Skin of body (tissue), 2 donors: ENCODE data around the gene PDP2. TPM values are rescaled to one million over a fixed set of nuclear protein-coding genes. Genes with fewer than 3 reads are reported as not detected.
"Not testable (repeated sequence)": the region's sequence is repeated elsewhere in the genome, so short reads cannot be mapped to it uniquely, and the experiment has no call there.

Experiments
- DNase-seq: peaks from one replicate; lab custom pipeline; 2025; lab: John Stamatoyannopoulos, UW
- total RNA-seq: library from RNA; depleted of rRNA; stranded (reverse); fragments of >200 nt; gene quantifications from one replicate; pipeline ENCODE4 v1.2.3, GENCODE V29; 2014

The PDP2 gene
- total RNA-seq, 1 donor from 2014 or later, result 7.4 TPM

DNA sequence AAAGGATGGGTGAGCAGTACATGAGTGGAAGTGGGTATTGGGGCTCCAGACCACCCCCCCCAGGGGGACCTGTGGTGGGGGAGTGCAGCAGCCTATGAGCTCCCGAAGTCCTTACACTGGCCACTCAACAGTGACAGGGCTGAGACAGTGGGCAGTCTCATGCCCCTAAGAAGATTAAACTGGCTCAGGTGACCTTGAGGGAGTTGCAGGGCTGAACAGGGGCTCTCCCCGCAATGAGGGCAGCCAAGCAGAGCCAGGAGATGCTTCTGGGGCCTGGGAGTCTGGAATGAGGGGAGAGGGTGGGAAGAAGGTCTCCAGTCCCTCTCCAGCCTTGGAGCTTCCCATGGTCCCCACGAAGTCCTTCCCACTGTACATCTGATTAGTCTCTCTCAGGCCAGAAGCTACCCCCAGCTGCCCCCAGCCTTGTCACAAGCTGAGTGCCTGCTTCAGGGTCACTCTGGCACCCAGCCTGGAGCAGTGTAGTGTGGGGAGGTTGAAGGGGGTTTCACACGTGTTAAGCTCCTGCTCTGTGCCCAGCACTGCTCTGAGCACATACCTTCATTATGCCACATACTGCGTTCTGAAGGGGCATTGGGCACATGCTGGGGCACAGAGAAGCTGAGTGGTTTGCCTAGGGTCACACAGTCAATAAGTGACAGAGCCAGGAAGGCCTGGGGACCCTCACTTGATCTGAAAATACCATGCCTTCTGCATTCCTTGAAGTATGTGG, 39.4 kb downstream of the PDP2 start:
- no peak for DNase-seq

DNA sequence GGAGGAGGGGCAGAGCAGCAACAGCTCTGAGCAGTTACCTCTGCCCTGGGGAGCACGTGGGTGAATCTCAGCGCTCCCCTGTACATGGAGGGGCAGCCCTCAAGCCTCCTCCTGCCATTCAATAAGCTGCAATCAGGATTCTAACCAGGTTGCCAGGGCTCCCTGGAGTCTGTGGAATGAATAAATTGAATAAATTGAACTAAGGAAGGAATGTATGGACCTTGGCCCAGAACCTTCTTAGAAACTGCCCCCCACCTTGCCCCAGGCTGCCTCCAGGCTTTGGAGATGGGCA, 39.9 kb downstream of the PDP2 start:
- DNase-seq, result no peak

DNA sequence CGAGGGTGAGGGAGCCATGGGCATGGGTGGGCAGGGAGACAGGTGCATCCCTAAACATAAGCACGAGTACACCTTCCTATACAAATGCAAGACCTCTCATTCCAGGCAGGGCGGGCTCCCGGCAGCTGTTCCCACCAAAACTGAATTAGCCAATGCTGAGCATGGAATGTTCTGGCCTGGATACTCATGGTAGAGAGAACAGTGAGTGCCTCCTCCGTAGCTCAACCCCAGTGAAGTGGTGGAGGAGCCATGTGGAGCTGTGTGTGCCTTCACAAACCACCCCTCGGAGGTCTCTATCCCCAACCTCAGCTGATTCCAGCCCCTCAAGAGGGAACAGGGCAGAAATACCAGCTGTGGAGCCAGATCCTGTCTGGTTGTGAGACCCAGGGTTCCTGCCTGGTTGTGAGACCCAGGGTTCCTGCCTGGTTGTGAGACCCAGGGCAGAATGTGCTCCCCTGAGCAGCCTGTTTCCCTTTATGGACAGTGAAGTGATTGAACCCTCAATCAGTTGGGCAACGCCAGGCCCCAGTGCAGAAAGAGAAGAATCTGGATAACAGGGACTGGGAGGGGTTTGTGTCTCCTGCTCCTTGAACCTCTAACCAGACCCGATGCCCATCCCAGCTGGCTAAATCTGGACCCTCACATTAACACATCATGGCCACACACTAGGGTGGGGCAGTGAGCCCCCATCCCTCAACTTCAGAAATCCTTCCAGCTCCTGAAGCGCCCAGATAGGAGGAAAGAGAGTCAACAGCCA, 40.8 kb downstream of the PDP2 start:
- DNase-seq, result no peak

DNA sequence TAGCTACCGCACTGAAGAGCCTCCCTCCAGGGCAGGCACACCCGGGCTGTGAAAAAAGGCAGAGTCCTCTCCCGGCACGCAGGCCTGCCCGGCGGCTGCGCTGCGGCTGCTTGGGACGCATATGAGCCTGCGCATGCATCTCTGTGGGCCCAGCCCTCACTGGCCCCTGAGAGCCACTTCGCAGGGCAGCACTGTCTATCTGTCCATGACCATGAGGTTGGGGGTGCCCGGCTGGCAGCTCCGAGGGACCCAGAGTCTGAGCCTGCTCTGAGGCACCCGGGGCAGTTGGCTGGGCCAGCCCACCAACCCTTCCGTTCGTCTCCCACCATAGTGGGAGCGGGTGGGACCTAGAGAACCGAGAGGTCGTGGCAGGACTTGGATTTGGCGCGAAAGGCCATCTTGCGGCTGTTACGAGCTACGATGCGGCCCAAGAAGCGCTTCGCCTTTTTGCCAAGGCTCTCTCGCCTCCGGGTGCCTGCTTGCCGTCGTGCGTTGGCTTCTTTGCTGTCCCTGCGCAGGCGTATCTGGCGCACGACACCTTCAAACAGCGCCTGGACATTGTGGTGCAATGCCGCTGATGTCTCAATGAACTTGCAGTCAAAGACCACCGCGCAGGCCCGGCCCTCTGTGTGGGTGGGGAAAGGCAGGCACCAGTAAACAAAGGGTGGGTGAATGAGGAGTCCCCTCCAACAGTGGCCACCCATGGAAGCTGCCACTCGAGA, 41.6 kb downstream of the PDP2 start:
- DNase-seq, result no peak

DNA sequence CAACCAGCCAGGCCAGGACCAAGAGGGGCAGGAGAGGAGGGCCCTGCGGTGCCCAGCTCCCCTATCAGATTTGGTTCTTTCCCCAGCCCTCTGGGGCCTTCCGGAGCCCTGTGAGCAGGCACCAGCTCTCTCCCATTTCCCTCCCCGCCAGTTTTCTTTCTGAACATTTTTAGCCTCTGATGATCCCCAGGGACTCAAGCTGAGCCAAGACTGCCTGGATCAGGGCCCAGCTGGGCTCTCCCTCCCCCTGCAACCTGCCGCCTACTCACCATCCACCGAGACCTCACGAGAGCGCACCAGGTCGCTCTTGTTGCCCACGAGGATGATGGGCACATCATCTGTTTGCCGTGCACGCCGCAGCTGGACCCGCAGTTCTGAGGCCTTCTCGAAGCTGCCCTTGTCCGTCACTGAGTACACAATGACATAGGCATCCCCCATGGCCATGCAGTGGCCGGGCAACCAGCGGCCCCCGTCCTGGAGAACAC, 43.0 kb downstream of the PDP2 start:
- DNase-seq, result no peak

DNA sequence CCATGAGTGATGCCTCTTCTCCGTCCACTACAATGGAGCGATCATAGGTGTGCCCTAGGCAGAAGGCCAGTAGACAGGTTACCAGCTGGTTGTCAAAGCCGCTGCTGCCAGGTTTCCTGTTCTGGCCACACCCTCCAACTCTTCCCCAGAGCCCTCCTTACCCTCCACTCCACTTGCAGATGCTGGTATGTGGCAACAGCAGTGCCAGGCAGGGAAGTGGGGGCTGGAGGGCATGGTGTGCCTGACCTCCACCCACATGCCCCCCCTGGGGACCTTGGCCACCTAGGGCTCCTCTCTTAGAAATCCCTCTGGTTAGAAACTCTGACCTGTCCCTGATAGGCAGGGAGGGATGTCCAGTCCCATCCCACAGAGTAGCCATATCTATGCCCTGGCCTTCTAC, 43.6 kb downstream of the PDP2 start:
- no peak for DNase-seq

DNA sequence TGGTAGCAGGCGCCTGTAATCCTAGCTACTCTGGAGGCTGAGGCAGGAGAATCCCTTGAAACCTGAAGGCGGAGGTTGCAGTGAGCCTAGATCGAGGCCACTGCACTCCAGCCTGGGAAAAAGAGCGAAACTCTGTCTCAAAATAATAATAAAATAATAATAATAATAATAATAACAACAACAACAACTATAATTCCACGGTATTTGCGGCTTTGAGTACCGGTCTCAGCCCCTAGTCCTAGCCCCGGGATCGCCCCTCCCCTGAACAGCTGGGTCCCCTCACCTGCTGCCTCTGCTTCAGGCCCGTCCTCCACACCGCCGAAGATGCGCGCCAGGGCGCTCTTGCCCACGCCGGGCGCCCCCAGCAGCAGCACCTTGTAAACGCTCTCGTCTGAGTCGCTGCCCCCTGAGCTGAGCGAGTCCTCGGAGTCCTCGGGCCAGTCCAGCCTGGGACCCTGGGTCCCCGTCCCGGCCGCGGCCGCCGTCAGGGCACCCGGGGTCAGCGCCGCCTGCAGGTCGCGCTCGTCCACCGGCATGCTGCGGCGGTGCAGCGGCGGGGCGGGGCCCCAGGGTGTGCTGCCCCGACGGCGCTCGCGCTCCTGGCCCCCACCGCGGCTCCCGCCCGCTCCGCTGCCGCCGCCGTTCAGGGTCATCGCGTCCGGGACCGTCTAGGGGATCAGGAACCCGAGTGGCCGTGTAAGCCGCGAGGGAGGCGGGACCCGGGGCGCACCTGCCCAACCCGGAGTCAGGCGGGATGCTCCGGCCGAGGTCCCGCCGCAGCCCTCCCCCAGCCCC, 44.4 kb downstream of the PDP2 start:
- DNase-seq, result no peak

DNA sequence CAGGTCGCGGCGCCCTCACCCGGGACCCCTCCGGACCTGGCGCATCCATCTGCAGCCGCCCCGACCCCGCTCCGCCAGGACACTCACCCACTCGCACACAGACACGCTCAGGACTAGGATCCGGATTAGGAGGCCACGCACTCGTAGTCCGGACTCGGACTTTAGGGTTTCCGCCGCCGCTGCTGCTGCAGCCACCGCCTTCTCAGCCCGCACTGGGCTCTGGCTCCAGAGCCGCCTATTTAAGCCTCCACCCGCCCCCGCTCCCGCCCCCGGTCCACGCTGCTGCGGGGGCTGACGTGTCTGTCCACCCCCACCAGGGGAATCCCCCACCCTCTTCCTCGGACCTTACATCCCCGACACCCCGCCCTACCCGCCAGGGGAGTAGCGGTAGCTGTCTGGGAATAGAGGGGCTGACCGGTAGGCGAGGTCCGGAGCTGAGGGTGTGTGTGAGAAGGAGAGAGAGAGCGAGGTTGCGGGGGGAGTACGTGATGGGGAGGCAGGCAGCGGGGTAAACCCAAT, 45.1 kb downstream of the PDP2 start, which contains the start of gene RRAD:
RRAD (minus strand) TSS at position 214 of the 519 bp plus-strand sequence. CDS start 356 bp downstream, outside the sequence.
- DNase-seq, result no peak

DNA sequence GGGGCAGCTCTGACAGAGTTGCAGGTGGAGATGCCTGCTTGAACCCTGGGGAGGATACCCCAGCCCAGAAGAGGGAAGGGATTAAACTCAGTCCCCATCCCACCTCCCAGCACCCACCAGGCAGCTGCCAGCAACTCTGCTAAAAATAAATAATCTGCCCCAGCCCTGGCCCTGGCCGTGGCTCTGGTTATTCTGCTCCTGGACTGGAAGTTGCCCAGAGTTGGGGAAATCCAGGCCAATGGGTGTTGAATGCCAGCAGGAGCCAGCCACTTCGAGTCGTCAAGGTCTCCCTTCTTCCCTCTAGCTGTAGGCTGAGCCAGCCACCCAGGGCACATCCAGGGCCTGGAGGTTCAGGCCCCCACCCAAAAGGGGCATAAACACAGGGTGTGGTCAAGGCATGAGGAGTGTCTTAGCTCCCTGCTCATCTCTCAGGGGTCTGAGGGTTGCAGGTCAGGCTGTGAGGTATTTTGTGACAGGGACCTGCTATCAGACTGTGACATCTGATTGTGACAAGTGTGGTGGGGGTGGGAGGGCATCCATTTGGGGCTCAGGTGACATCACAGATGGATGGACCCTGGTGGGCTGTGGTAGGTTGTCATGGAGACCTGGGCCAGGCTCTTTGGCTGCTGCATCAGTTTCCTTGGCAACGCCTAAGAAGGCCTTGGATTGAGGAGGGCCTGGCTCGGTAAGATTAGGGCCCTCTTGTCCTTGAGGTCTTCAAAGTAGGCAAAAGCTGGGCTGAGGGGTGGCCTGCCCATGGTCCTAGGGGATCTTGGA, 46.0 kb downstream of the PDP2 start:
- no peak for DNase-seq

DNA sequence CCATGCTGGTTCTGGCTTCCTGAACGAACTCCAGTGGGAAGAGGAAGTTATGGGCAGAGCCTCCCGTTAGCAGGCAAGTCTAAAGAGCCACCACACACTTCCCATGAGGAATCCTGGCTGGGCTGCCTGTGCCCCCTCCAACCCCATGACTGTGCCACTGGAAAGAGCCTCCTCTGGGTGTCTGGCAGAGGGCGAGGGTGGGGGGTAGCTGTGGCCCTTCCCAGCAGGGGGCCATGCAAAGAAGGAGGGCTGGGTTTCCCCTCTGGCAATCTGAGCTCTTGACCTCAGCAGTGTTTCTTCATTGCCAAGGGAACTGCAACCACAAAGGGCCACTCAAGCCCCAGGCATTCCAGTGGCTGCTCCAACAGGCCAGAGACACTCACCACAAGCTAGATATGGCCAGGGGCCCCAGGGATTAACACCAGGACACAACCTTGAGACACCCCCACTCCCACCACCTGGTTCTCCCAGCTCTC, 46.7 kb downstream of the PDP2 start:
- DNase-seq, result no peak

DNA sequence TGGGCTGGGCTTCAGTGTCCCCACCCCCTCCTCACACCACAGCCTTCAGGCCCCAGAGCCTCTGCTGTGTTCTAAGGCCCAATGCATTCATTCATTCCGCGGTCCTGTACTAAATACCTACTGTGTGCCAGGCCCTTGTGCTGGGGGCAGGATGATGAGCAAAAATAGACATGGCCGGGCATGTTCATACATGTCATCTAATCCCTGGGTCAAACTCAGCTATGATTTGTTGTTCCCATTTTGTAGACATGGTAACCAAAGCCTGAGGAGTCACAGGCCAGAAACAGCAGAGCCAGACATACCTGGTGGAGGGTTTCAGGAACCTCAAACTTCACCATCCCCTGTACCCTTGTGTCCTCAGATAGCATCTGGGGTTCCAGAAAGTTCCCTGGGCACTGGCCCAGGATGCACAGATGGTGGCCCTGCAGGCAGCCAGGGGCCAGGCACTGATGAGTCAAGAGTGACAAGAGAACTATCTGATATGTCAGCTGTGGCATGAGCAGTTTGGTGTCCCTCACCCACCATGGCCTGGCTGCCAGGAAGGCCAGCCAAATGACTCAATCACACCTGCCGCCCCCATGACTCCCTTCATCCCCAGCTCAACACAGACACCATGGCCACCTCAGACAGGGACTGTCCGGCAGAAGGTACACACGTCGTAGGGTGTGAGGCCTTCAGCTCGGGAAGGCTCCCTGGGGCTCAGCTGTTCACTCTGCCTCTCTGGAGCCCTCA, 47.8 kb downstream of the PDP2 start:
- DNase-seq, result no peak

DNA sequence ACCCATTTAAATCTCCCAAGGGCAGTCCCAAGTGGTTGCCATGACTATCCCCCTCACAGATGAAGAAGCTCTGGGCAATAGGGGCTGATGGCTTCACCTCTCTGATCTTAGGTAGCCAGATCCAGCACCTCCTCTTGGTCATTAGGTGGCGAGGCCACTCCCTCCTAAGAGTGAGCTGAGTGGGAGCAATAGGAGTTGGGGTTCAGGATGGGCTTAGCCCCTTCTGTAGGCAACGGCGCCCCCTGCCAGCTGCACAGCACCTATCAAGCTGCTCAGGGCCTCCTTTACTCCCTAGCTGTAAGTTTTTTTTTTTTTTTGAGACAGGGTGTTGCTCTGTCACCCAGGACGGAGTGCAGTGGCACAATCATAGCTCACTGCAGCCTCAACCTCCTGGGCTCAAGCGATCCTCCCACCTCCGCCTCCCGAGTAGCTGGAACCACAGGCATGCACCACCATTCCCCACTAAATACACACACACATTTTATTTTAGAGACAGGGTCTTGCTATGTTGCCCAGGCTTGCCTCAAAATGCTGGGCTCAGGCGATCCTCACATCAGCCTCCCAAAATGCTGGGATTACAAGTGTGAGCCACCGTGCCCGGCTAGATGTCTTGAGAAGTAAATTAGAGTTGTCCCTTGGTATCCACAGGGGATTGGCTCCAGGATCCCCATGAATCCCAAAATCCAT, 48.5 kb downstream of the PDP2 start:
- DNase-seq, result no peak

DNA sequence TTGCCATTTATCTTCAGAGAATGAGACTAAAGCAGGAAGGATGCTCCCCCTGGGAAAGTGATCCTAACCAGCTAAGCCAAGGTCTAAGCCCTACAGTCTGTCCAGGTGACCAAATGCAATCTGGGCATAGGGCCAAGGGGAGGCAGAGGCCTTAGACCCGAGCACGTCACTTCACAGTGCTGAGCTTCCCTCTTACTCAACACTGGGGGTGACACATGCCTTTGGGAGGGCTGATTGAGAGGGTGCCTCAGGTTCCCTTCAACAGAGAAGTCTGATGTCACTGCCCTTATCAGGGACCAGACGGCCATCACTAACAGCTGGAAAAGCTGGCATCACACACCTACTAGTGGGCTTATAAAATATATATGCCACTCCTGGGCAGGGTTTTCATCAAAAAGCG, 49.9 kb downstream of the PDP2 start:
- no peak for DNase-seq

DNA sequence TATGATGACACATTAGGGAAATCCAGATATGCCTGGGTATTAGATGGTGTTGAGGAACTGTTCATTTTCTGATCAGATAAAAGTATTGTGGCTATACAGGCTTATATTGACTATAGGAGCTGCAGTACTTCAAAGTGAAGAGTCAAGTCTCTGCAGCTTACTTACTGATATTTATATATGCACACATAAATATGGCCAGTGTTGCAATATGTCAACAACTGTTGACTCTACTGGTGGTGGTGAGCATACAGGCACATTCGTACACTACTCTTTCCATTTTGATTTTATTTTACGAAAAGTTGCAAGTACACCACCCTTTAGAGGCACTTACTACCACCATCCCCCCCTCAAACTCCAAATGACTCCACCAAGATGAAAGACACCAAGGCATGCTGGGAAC, 51.4 kb downstream of the PDP2 start:
- DNase-seq, result no peak

DNA sequence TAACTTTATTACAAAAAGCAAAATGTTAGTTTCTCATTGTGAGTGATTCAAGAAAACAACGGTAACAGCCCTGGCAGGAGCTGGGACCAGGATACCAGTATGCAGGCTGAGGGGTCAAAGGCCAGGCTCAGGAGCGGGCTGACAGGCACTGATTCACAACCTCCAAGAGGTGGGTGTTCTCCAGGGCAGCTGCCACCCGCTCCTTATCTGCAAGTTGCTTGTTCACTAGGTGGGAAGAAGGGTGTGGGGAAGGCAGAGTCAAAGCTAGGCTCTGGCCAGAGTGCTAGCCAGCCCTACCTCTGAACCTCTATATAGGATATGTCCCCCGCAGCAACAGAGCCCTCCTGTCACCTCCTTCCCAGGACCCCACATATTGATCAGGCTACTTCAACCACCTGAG, 51.8 kb downstream of the PDP2 start:
- DNase-seq, result no peak

DNA sequence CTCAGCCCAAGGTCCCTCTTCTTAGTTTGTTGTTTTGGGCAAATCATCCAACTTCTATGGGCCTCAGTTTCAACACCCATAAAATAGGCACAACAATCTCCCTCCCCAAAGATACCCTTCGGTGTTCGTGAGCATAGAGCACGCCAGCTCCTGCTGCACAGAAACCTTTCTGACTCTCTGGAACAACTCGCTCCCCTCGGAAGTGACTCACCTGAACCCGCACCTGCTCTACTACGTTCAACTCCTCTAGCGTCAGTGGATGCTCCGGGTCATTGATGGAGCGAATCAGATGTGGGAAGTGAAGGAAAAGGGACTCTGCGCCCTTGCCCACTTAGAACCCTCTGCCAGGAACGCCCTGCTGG, 53.4 kb downstream of the PDP2 start:
- DNase-seq, result no peak

DNA sequence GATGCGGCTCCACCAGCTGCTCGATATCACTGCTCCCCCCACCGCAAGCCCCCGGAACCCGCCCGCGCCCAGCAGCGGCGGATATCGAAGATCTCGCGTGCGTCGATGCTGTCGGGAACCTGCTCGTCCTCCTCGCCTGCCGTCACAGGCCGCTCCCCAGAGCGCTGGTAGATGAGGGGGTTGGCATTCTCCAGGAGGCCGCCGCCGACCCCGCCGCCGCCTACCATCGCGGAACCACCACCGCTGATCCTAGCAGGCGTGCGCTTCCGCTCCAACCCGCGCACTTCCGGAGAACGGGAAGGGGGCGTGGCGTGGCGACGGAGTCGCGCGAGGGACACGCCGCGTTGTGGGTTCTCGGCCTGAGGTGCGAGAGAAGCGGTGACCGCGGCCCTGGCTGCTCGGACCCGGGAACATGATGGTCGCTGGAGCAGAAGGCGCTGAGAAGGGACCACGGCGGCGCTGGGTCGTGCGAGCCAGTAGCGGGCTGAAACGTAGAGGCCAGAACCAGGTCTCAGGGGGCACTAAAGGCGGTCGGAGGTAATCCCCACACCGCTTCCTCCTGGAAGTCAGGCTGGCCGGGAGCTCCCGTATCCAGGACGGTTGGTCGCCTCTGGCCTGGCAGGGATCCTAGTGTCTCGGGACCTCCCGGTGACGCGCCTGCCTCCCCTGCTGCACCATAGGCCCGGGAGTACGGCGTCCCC, 54.0 kb downstream of the PDP2 start, which contains the start of gene CIAO2B:
CIAO2B (minus strand) TSS at position 265 of the 701 bp plus-strand sequence; CDS start at position 227, 38 bp downstream.
- peak; percentile 78 for DNase-seq

DNA sequence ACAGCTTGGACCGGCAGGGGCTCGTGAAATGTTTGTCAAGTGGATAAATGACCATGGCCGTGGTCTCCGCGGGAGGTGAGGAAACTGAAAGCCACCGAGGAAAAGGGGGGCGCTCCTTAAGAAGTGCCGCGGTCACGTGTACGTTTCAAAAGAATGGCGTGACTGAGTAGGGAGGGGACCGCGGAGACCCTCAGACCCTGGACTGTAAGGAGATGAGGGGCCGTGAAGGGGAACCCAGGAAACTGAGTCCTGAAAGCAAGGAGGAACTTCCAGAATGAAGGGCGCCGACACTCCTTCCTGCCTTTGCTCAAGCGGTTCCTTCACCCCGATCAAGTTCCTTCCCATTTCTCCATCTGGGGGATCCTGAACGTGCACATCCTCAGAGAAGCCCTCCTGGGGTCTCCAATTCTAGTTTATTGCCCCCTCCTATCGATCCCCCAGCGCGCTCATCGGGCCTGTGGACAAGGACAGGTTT, 54.6 kb downstream of the PDP2 start:
- DNase-seq, result not testable (repeated sequence)
